ENCODE data around the gene KCNJ14. TPM values are rescaled to one million over a fixed set of nuclear protein-coding genes. Genes with fewer than 3 reads are reported as not detected.

Gene KCNJ14
- total and polyA plus RNA-seq, 2 experiments from 2014 or later, result 0.48 to 0.97 TPM

GRCh38 chr19:48455908-48456562 is 661 bp downstream of the KCNJ14 start:
- 86 to 87% methylated on average over 10 to 11 of the region's 11 CpGs for WGBS, 2 experiments (ENCODE audit: low coverage in 1 of 2, low lambda C conversion rate in 2 of 2, missing lambda C conversion rate in 2 of 2)
- in situ Hi-C loops (cut with MboI), result no loop called here
- no peak overlapping the region for H2AFZ ChIP-seq
- peaks cover 3% of the 10 kb centered on the region; the same call in 1 of the 2 replicates for H3K36me3 ChIP-seq (ENCODE audit: low read depth)
- no peaks in the 10 kb centered on the region for H3K9me2 ChIP-seq (ENCODE audit: insufficient read depth)
- H3F3A ChIP-seq (ENCODE audit: insufficient read depth), result no peaks in the 10 kb centered on the region
- no peak overlapping the region for H3K4me2 ChIP-seq (ENCODE audit: unreplicated experiment)
- no peaks in the 10 kb centered on the region for H3K27me3 ChIP-seq (replicated peaks; ENCODE audit: insufficient read depth)
- no peak for DNase-seq
- no peaks in the 10 kb centered on the region for H3K79me2 ChIP-seq (ENCODE audit: insufficient read depth)
- no peaks in the 10 kb centered on the region for H4K20me1 ChIP-seq (ENCODE audit: insufficient read depth)
- H3K9ac ChIP-seq, result no peak overlapping the region
- H3K4me1 ChIP-seq (ENCODE audit: insufficient read depth), result no peaks in the 10 kb centered on the region
- H3K4me3 ChIP-seq, result no peak overlapping the region
- no peak overlapping the region for H3K27ac ChIP-seq
- H3K9me3 ChIP-seq (ENCODE audit: low read depth), result no peaks in the 10 kb centered on the region
- TF ChIP-seq EZH2 (IDR thresholded peaks at IDR 0.05; ENCODE audit: insufficient read depth, poor library complexity, severe bottlenecking) (no peak), EZH2phosphoT487 (IDR thresholded peaks at IDR 0.05; ENCODE audit: insufficient read depth, low read depth) (no peak)

DNA sequence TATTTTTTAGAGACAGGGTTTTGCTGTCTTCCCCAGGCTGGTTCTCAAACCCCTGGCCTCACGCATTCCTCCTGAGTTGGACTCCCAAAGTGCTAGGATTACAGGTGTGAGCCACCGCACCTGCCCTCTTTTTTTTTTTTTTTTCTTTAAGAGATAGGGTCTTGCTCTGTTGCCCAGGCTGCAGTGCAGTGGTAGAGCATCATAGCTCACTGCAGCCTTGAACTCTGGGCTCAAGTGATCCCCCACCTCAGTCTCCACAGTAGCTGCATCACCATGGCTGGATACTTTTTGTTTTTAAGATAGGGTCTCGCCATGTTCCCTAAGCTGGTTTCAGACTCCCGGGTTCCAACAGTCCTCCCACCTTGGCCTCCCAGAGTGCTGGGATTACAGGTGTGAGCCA is 1.5 kb downstream of the KCNJ14 start:
- Histone ChIP-seq H3K27ac (no peak overlapping the region), H3K9me3 (ENCODE audit: low read depth) (no peaks in the 10 kb centered on the region), H3K4me1 (ENCODE audit: insufficient read depth) (no peaks in the 10 kb centered on the region), H3K4me2 (ENCODE audit: unreplicated experiment) (no peak overlapping the region), H3K36me3 (ENCODE audit: low read depth) (peaks cover 3% of the 10 kb centered on the region; the same call in 1 of the 2 replicates), H3K79me2 (ENCODE audit: insufficient read depth) (no peaks in the 10 kb centered on the region), H3K9me2 (ENCODE audit: insufficient read depth) (no peaks in the 10 kb centered on the region), H3K9ac (no peak overlapping the region), H3F3A (ENCODE audit: insufficient read depth) (no peaks in the 10 kb centered on the region), H2AFZ (no peak overlapping the region), H4K20me1 (ENCODE audit: insufficient read depth) (no peaks in the 10 kb centered on the region), H3K4me3 (no peak overlapping the region), H3K27me3 (replicated peaks; ENCODE audit: insufficient read depth) (no peaks in the 10 kb centered on the region)
- in situ Hi-C loops (cut with MboI), result no loop called here
- WGBS, 2 experiments (ENCODE audit: low coverage in 1 of 2, low lambda C conversion rate in 2 of 2, missing lambda C conversion rate in 2 of 2), result 98 to 100% methylated on average over 4 of the region's 4 CpGs
- TF ChIP-seq EZH2phosphoT487 (IDR thresholded peaks at IDR 0.05; ENCODE audit: insufficient read depth, low read depth), result no peak
- no peak for TF ChIP-seq EZH2 (IDR thresholded peaks at IDR 0.05; ENCODE audit: insufficient read depth, poor library complexity, severe bottlenecking)
- DNase-seq, result no peak

- no peak overlapping the region for H2AFZ ChIP-seq
- no peak overlapping the region for H3K4me3 ChIP-seq
Measured at GRCh38 chr19:48458016-48458415, 2.6 kb downstream of the KCNJ14 start.

GRCh38 chr19:48461651-48461981 is 6.2 kb downstream of the KCNJ14 start:
- H3K27me3 ChIP-seq (replicated peaks; ENCODE audit: insufficient read depth), result no peaks in the 10 kb centered on the region
- H3K36me3 ChIP-seq (ENCODE audit: low read depth), result peaks cover 3% of the 10 kb centered on the region; the same call in 1 of the 2 replicates
- no peak overlapping the region for H2AFZ ChIP-seq
- H3K4me2 ChIP-seq (ENCODE audit: unreplicated experiment), result no peak overlapping the region
- peaks cover 7% of the 10 kb centered on the region for H3K4me1 ChIP-seq (ENCODE audit: insufficient read depth)
- no peak overlapping the region for H3K9ac ChIP-seq
- no peaks in the 10 kb centered on the region for H3K9me2 ChIP-seq (ENCODE audit: insufficient read depth)
- H3K4me3 ChIP-seq, result no peak overlapping the region
- in situ Hi-C loops (cut with MboI), result no loop called here
- H3K27ac ChIP-seq, result no peak overlapping the region
- H3F3A ChIP-seq (ENCODE audit: insufficient read depth), result peaks cover 3% of the 10 kb centered on the region; the same call in 1 of the 2 replicates
- DNase-seq, result no peak
- no peaks in the 10 kb centered on the region for H3K79me2 ChIP-seq (ENCODE audit: insufficient read depth)
- no peak for TF ChIP-seq EZH2 (IDR thresholded peaks at IDR 0.05; ENCODE audit: insufficient read depth, poor library complexity, severe bottlenecking)
- TF ChIP-seq EZH2phosphoT487 (IDR thresholded peaks at IDR 0.05; ENCODE audit: insufficient read depth, low read depth), result no peak
- H3K9me3 ChIP-seq (ENCODE audit: low read depth), result no peaks in the 10 kb centered on the region
- no peaks in the 10 kb centered on the region for H4K20me1 ChIP-seq (ENCODE audit: insufficient read depth)
- WGBS, 2 experiments (ENCODE audit: low coverage in 1 of 2, low lambda C conversion rate in 2 of 2, missing lambda C conversion rate in 2 of 2), result 90 to 94% methylated on average over 28 to 36 of the region's 36 CpGs

More at GRCh38 chr19:48458016-48458415, 2.6 kb downstream of the KCNJ14 start:
- Histone ChIP-seq H3K4me1 (ENCODE audit: insufficient read depth) (no peaks in the 10 kb centered on the region), H3K9ac (no peak overlapping the region), H3K9me2 (ENCODE audit: insufficient read depth) (no peaks in the 10 kb centered on the region), H3K27ac (no peak overlapping the region), H3K36me3 (ENCODE audit: low read depth) (peaks cover 3% of the 10 kb centered on the region; the same call in 1 of the 2 replicates), H3K79me2 (ENCODE audit: insufficient read depth) (no peaks in the 10 kb centered on the region), H3K27me3 (replicated peaks; ENCODE audit: insufficient read depth) (no peaks in the 10 kb centered on the region), H3K4me2 (ENCODE audit: unreplicated experiment) (no peak overlapping the region), H3F3A (ENCODE audit: insufficient read depth) (no peaks in the 10 kb centered on the region), H3K9me3 (ENCODE audit: low read depth) (no peaks in the 10 kb centered on the region), H4K20me1 (ENCODE audit: insufficient read depth) (no peaks in the 10 kb centered on the region)
- in situ Hi-C loops (cut with MboI), result no loop called here
- WGBS, 2 experiments (ENCODE audit: low coverage in 1 of 2, low lambda C conversion rate in 2 of 2, missing lambda C conversion rate in 2 of 2), result 91 to 97% methylated on average over 2 of the region's 2 CpGs
- DNase-seq, result no peak
- TF ChIP-seq EZH2phosphoT487 (IDR thresholded peaks at IDR 0.05; ENCODE audit: insufficient read depth, low read depth) (no peak), EZH2 (IDR thresholded peaks at IDR 0.05; ENCODE audit: insufficient read depth, poor library complexity, severe bottlenecking) (no peak)
